AG04450 (cell line): Measurements from ENCODE around the gene SLC10A7. TPM values are rescaled to one million over a fixed set of nuclear protein-coding genes. Genes with fewer than 3 reads are reported as not detected.

ENCODE experiments used
- CTCF ChIA-PET: fragments of 300-600, 350-600 bp; formaldehyde crosslinking; extraction: SDS; loops from one replicate; lab custom pipeline; 2022; ENCODE audit warnings: antibody characterized with exemption, inconsistent platforms; lab: Charles Lee
- POLR2A ChIA-PET: fragments of 350-600 bp; formaldehyde crosslinking; extraction: SDS; loops from one replicate; lab custom pipeline; 2021; ENCODE audit warnings: antibody characterized with exemption, inconsistent platforms; lab: Yijun Ruan, JAX
- DNase-seq: peaks from one replicate; pipeline ENCODE4 v3.0.0-alpha.2; 2011; ENCODE audit warnings: low read depth, low spot score
- H3K27ac ChIP-seq: one replicate; pipeline ENCODE4 v1.5.1; 2012; ENCODE audit warnings: low read depth, low read length, control low read depth
- H3K27me3 ChIP-seq: one replicate; pipeline ENCODE4 v1.6.0; 2012; ENCODE audit warnings: low read length; ENCODE audit not compliant: control insufficient read depth, insufficient read depth
- H3K4me3 ChIP-seq: 2 replicates; pipeline ENCODE4 v1.5.1; 2011; ENCODE audit warnings: mild to moderate bottlenecking, low read depth, low read length, control low read depth
- H3K9me3 ChIP-seq: 2 replicates; pipeline ENCODE4 v1.5.1; 2012; ENCODE audit warnings: low read length; ENCODE audit not compliant: control insufficient read depth, insufficient read depth
- CTCF ChIP-seq: IDR thresholded peaks from 2 replicates; pipeline ENCODE4 v1.5.1; 2011; ENCODE audit warnings: low read depth, low read length, control low read depth, inconsistent platforms
- polyA plus RNA-seq: library from polyadenylated mRNA; depleted of rRNA; stranded (reverse); fragments of >200 nt; gene quantifications from 2 replicates; pipeline ENCODE4 v1.2.3, GENCODE V29; 2011

The SLC10A7 gene
- polyA plus RNA-seq, 1 experiment: 13.8 TPM

- TF ChIP-seq CTCF: no peak
- DNase-seq: no peak
- Histone ChIP-seq H3K9me3 (no peaks in the 10 kb centered on the region), H3K27me3 (no peaks in the 10 kb centered on the region), H3K4me3 (no peak overlapping the region), H3K27ac (no peak overlapping the region)
- CTCF ChIA-PET: no interaction called here
- POLR2A ChIA-PET: no interaction called here
These were observed 10.4 kb downstream of the SLC10A7 start for GRCh38 chr4:146511381-146511780.

DNA sequence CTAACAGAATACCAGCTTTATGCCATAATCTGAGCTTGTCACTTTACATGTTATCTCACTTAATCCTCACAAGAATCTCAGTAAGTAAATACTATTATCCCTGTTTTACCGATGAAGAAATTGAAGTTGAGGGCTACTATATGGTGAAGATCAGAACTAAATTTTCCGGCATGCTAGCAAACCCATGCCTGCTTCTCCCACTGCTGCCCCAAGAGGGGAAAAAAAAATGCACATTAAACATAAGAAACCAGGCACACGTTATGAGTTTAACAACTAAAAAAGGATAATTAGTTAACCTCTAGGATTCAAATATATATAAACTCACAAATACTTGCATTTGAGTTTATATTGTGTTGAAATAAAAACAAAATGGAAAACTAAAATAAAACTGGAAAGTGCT is 10.8 kb downstream of the SLC10A7 start:
- CTCF ChIA-PET: no interaction called here
- H3K4me3 ChIP-seq: no peak overlapping the region
- no peaks in the 10 kb centered on the region for H3K27me3 ChIP-seq
- POLR2A ChIA-PET: interaction anchor here (0.7 kb wide), 1 partner anchor 996 kb away, joined by 7 read pairs; no protein-coding TSS in a partner anchor
- no peak overlapping the region for H3K27ac ChIP-seq
- H3K9me3 ChIP-seq: no peaks in the 10 kb centered on the region
- TF ChIP-seq CTCF: peak; percentile 34; the same call in 1 of the 2 replicates
- DNase-seq: no peak

DNA sequence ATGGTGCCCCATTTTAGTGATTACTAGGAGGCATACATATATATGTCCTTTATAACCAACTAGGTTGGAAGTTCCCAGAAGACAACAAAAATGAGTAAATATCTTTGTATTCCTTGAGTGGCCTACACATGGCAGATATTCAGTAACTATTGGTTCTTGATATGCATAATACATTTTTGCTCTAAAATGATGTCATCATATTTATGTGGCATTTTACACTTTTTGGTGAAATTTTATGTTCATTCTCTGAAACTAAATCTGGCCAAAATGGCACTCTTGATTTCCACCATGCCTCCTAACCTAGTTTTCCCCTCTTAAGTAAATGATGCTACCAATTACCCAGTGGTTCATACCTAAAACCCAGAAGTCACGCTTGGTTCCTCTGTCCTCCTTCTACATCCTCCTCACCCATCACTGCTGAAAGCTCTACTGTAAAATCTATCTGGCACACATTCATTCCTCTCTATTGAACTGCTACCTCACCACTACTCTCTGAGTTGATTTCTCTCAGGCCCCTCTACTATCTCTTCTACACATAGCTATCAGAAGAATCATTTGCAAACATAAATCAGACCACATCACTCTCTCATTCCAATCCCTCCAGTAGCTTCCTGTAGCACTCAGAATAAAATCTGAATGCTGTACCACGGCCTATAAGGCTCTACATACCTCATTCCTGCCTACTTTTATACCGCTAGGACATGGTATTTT is 13.4 kb downstream of the SLC10A7 start:
- no peaks in the 10 kb centered on the region for H3K27me3 ChIP-seq
- no peak overlapping the region for H3K27ac ChIP-seq
- DNase-seq: no peak
- no peak for TF ChIP-seq CTCF
- POLR2A ChIA-PET: no interaction called here
- H3K4me3 ChIP-seq: no peak overlapping the region
- no peaks in the 10 kb centered on the region for H3K9me3 ChIP-seq
- CTCF ChIA-PET: interaction anchor here (0.6 kb wide), 1 partner anchor 36 kb away, joined by 4 read pairs; no protein-coding TSS in a partner anchor

DNA sequence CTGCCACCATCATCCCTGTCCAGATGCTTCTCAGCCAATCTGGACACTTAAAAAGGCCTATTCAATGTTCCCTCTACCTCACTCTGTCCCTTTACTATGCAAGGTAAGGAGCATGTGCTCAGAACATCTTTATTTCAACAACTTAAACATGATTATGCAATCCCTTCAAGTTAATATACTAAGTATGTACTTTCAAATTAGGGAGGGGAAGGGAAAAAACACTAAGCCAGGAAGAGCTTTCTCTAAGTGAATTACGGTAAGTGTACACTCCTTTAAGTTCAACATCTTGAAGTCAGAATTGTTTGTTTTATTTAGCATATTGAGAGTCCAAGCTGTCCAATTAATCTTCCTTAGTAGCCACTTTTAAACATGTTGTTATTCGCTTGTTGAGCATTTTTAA is 14.1 kb downstream of the SLC10A7 start:
- H3K9me3 ChIP-seq: no peaks in the 10 kb centered on the region
- H3K27ac ChIP-seq: no peak overlapping the region
- no peak for DNase-seq
- no peaks in the 10 kb centered on the region for H3K27me3 ChIP-seq
- ChIA-PET POLR2A (no interaction called here), CTCF (no interaction called here)
- TF ChIP-seq CTCF: no peak
- H3K4me3 ChIP-seq: no peak overlapping the region

- Histone ChIP-seq H3K9me3 (no peaks in the 10 kb centered on the region), H3K27ac (no peak overlapping the region), H3K27me3 (no peaks in the 10 kb centered on the region), H3K4me3 (no peak overlapping the region)
- ChIA-PET CTCF (no interaction called here), POLR2A (interaction anchor here (0.5 kb wide), 1 partner anchor 232 kb away, joined by 5 read pairs; no protein-coding TSS in a partner anchor)
- no peak for TF ChIP-seq CTCF
- DNase-seq: no peak
These were observed 15.5 kb downstream of the SLC10A7 start for GRCh38 chr4:146506272-146506671.
